ENCODE measurements around the gene VTI1A. TPM values are rescaled to one million over a fixed set of nuclear protein-coding genes. Genes with fewer than 3 reads are reported as not detected.

Gene VTI1A
- total RNA-seq, 1 donor from 2014 or later: 18.7 TPM

DNA sequence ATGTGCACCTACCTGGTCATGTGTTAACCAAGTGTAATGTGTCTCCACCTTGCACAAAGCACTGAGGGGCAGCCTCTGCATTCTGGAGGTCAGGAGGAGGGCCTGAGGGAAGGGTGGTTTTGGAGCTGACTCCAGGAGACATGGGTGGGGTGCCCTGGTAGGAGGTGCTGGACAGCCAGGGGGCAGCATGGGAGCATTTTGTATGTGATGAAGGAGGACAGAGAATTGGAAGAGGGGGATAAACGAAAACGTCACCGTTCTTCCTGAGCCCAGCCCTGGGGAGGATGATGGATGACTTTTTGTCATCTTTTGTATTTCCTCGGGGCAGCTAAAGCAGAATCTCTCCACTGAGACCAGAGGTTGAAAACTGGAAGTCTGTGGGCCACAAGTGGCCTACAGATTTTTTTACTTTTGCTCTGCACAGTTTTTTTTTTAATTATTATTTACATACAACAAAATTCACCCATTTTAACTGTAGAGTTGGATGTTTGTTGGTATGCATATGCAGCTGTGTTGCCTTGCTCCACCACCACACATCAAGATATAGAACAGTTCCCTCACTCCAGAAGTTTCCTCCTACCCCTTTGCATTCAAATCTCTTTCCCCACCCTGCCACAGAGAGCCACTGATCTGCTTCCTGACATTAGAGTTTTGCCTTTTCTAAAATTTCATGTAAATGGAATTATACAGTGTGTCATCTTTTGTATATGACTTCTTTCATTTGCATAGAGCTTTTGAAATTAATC, 242.5 kb downstream of the VTI1A start:
- intact Hi-C loops (cut with DNase I): no loop called here
- ATAC-seq (ENCODE audit: poor library complexity) (peak; percentile 36), DNase-seq (peak; percentile 47)

DNA sequence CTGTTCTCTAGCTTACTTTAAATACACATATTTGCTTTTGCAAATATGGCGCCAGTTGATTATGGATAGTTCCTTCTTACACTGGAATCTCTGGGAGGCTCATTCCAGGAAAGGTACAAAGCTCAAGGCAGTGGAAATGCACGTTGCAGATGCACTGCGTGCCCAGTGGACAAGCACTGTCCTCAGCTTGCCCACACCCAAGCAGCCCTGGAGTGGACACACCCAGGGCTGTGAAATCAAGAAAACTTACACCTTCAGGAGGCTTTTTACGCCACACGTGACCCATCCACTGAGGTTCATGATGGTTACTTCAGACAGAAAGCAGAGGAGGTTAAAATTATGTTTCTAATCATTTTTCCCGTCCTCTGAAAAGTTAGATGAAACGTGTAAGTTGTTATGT, 248.5 kb downstream of the VTI1A start:
- ATAC-seq (ENCODE audit: poor library complexity) (no peak), DNase-seq (no peak)
- intact Hi-C loops (cut with DNase I): no loop called here

DNA sequence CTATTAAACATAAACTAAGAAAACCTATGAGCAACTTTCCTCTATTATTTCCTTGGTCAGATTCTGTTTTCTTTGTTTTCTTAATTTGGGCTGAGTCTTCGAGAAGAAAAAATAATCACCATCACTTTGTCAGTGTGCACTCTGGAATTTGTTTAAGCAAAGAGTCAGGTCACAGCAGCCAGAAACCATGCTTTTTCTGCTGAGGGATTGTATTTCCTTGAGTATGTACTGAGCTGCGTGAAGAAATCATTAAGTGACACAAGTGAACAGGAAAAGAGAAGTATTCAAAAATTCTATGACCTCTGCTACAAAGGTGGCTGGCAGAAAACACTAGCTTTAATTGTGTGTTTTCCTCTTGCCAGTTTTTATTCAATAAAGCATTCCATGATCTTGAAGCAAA, 249.6 kb downstream of the VTI1A start:
- intact Hi-C loops (cut with DNase I): no loop called here
- ATAC-seq (ENCODE audit: poor library complexity): no peak
- DNase-seq: no peak

DNA sequence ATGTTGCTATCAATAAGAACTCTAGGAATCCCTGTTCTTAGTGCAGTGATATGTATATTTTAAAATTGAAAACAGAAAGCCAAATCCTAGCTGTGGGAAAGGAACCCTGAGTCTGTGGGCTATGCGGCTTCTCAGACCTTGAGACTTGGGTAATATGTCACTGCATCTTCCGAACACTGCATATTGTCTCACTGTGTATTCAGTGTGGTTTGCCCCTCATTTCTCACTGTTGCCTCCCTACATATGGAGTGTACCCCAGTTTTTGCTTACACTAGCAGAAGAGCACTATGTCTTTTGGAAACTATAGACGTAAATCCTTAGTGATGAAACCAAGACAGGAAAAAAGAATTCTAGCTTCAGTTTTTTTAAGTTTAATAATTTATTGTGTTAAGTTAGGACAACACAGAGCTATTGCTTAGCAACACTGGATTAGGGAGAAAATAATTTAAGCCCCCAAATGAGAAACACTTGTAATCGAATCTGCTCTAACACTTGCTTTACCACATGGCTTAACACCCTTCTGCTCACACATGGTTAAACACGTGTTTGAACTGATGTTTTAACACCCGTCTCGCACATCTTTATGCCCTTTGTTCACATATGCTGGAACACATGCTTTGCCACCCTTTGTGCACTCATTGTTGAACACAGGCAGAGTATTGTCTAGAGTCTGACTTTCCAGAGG, 251.3 kb downstream of the VTI1A start:
- intact Hi-C loops (cut with DNase I): no loop called here

DNA sequence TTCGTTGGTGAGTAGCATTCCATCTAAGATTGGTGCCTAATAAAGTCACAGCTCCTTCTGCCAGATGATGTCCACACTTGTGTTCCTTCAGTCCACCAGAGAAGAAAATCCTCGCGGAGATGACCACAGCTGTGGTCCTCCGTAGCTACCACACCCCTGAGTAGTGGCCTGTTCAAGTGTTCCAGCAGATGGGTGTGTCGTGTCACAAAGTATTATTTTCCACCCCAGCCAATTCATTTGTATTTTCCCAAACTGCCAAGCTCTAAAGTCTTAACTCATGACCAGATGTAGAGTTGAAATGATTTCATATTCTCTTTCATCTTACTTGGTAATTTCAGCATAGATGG, 251.8 kb downstream of the VTI1A start:
- intact Hi-C loops (cut with DNase I): no loop called here
- no peak for DNase-seq
- no peak for ATAC-seq (ENCODE audit: poor library complexity)

More for the DNA sequence above, 251.3 kb downstream of the VTI1A start:
- DNase-seq: no peak
- ATAC-seq (ENCODE audit: poor library complexity): no peak

DNA sequence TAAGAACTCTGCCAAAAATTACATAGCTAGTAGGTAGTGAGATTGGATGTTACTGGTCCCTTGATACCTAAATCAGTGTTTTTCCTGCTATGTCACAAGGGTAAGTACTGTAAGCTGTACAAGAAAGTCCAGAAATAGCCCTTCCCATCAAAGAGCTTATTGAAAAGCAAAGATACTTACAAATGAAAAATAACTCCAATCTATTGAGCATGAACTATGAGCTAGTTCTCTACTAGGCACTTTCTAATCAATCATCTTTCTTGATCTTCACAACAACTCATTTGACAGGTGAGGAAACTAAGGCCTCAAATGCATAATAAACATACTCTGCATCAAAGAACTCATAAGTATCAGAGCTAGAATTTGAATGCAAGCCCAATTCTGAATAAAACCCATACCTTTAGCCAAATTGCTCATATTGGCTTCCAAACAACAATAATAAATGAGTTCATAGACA, 253.2 kb downstream of the VTI1A start:
- intact Hi-C loops (cut with DNase I): no loop called here
- DNase-seq: no peak
- ATAC-seq (ENCODE audit: poor library complexity): no peak

DNA sequence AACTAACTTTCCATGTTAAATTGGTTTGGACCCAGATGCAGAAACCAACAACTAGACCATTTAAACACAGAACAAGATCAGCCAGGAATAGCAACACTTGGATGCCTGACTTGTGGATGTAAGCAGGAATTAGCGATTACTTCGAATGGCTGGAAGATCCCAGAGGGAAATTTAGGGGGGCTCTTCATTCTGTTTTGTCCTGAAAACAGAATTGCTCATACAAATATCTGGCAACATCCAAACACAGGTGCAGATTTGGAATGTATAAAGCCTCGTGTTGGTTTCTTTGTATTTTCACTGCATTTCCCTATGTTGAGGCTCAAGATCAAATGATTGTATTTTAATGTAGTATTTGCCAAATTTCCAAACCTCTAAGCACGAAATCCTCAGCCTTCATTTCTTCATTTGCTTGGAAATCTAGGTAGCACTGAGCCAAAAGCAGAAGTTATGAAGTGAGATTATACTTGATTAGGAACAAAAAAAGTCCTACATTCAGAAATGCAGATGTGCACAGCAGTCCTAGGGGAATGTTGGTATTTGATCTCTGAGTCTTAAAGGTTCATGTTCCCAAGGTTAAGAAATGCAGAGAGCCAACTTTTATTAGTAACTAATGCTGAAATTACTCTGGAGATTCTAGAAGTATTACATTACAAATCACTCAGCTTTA, 254.3 kb downstream of the VTI1A start:
- intact Hi-C loops (cut with DNase I): no loop called here
- ATAC-seq (ENCODE audit: poor library complexity) (peak; percentile 12), DNase-seq (no peak)

DNA sequence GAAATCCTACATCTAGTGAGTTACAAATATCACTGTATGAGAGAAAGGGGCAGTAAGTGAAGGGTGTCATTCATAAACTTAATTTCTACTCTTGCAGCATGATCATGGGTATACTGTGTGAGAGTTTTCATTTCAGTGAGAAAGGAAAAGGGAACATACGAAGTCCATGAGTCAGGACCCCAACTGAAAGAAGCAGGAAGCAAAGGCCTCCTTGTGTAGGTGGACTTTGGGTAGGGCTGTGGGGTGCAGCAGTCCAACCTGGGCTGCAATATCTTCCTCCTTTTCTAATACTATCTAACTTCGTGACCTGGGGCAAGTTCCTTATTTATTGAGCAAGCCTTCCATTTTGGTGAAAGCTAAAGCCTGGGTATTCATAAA, 254.9 kb downstream of the VTI1A start:
- DNase-seq: no peak
- intact Hi-C loops (cut with DNase I): no loop called here
- ATAC-seq (ENCODE audit: poor library complexity): no peak

DNA sequence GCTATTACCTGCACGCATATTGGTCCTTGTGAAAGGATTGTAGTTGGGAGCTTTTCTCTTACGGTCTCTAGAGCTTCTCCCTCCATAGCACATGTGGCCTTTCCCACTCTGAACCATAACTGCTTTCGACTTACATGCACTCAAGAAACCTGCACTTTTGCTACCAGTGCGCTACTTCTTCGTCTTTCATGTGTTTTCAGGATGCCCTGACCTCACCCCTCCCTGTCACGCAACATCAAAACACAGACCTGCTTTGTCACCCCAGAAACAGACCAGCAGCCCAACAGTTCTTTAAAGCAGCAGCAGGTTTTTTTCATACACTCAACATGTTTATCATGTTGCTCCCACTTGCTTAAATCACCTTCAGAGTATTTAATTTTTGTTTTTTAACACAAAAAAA, 259.6 kb downstream of the VTI1A start:
- intact Hi-C loops (cut with DNase I): no loop called here
- ATAC-seq (ENCODE audit: poor library complexity): no peak
- DNase-seq: no peak

DNA sequence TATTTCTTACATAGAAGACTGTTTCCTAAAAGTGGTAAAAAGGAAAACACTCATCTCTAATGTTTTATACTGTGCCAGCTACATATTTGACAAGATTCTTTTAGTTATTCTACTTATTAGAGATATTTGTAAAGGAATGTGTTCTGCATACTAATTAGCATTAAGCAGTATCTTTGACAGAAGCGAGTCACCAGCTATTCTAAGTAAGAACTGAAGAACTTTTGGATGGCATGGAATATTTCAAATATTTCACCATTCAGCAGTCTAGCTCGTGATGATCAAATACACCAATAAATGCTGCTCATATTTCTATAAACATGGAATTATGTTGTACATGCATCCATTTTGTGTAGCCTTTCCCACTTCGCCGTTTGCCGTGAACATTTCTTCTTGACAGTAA, 261.4 kb downstream of the VTI1A start:
- ATAC-seq (ENCODE audit: poor library complexity) (no peak), DNase-seq (no peak)
- intact Hi-C loops (cut with DNase I): no loop called here

DNA sequence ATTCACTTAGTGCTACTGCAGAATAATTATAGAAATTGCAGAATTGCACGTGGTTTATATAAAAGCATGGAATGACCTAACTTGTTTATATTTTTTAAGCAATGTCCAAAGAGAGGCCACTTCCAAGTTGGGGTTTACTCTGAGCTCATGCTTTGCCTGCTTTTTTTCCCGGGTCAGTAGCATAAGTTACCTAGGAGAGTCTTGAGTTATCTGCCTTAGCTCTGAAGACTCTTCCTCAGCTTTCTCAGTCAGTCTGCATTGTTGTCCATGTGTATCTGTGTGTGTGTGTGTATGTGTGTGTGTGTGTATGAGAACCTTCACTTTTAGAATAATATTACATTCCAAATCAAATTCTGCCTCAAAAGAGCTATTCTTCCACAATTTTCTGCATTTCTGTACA, 263.5 kb downstream of the VTI1A start:
- no peak for ATAC-seq (ENCODE audit: poor library complexity)
- intact Hi-C loops (cut with DNase I): no loop called here
- no peak for DNase-seq

DNA sequence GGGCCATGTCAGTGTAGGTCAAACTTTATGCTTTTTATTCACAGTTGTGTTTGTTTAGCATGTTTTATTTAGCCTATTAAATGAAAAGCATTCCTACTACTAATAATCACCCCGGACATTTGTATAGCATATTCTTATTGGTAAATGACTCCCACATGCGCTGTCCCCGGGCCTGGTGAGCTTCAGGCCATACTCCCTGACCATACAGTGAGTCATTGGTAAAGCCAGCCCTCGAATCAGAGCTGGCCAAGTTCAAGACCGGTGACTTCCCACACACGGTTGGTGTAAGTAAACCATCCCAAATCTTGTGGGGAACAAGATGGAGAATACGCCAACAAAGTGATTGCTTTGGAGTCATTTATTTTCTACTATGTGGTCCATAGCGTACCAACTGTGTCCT, 264.4 kb downstream of the VTI1A start:
- intact Hi-C loops (cut with DNase I): no loop called here
- DNase-seq (no peak), ATAC-seq (ENCODE audit: poor library complexity) (no peak)

DNA sequence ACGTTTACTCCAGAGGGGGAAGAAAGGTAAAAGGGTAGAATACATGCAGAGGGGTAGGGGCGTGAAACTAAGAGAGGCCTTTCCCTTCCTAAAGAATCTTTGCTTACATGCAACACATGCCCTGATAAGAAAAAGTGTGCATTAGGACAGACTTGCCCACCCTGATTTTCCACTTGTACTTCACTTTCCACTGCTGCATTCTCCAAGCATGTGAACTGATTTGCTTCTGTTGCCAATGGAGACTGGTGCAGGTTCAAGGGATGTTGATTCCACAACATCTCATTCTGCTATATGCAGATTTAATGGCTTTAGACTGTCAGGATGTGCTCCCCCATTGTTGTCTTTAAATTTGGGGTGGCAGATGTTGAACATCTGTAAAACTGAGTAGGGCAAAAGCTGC, 265.5 kb downstream of the VTI1A start:
- DNase-seq: no peak
- no peak for ATAC-seq (ENCODE audit: poor library complexity)
- intact Hi-C loops (cut with DNase I): no loop called here

DNA sequence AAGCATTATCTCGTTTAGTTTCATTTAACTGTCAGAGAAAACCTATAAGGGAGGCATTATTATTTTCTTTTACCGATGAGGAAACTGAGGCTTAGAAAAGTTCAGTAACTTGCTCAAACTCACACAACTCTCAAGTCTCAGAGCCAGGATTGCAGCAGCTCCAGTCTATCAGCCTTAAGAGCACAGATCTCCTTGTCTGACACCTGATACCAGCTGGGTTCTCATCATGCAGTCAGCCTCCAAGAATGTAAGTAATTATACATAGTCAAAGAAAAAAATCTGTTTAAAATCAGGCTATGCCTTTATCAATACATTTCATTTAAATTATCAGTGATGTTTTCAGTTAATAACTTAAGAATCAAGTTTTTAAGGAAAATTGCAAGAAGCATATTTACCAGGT, 266.4 kb downstream of the VTI1A start:
- intact Hi-C loops (cut with DNase I): no loop called here
- DNase-seq: no peak

DNA sequence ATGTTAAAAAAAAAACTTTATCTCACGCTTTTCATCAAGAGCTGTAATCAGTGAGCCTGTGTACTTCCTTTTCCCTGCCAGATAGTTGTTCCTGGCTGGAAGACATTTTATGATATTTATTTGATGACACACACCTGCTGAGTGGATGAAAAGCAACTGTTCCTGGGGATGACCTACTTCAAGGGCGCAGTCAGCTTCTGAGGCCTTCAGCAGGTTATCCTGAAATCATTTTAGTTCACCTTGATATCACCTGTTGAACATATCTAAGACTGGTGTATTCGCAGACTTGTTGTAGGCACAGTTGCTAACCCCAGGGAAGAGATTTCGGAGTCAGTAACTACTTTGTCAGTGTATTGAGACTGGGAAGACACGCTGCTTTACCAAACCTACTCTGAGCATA, 268.6 kb downstream of the VTI1A start:
- DNase-seq (no peak), ATAC-seq (ENCODE audit: poor library complexity) (no peak)
- intact Hi-C loops (cut with DNase I): no loop called here

More for the DNA sequence above, 266.4 kb downstream of the VTI1A start:
- no peak for ATAC-seq (ENCODE audit: poor library complexity)

DNA sequence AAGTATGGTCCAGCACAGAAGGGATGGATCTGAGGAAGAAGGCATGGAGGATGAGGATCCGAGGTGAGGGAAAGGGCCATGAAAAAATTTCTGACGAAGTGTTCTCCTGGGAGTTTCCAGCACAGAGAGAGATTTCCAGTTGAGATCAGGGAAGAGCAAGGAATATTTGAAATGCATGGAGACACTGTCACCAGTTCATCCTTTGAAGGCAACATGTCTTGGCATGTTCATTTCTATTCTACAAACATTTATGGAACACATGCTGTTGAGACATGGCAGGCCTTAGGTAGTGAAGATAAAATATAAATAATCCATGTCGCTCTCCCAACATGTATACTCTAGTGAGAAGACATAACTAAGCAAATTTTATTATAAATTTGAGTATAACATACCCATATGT, 269.1 kb downstream of the VTI1A start:
- intact Hi-C loops (cut with DNase I): no loop called here
- DNase-seq: no peak
- ATAC-seq (ENCODE audit: poor library complexity): no peak

DNA sequence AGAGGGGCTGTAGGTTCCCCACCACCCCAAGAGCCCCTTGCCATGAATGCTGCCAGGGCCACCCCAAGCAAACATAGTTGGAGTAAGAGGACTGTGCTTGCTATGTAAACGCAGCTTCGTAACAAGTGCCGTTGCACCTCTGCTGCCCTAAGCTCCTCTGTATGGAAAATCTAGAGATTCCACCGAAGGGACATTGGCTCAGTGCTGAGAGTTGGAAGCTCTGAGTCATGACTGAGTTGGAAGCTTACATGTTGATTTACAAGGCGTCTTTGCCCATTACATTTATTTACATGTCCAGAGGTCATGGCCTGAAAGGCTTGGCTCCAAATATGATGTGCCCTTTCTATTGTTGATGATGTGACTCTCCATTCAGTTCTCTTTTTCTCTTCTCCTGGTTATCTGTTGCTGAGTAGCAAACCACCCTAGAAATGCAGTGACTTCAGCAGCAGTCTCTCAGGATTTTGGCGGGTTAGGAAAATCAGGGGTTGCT, 270.0 kb downstream of the VTI1A start:
- DNase-seq: no peak
- ATAC-seq (ENCODE audit: poor library complexity): no peak
- intact Hi-C loops (cut with DNase I): no loop called here

DNA sequence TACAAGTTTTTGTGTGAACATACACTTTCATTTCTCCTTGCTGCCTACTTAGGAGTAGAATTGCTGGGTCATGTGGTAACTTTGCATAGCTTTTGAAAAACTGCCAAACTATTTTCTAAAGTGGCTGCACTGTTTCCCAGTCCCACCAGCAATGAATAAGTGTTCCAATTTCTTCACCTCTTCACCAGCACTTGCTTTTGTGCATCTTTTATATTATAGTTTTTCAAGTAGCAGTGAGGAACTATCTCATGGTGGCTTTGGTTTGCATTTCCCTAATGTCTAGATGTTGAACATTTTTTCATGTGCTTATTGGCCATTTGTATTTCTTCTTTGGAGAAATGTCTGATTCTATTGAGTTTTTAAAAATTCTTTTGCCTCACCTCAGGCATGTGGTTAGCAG, 273.2 kb downstream of the VTI1A start:
- ATAC-seq (ENCODE audit: poor library complexity) (no peak), DNase-seq (no peak)
- intact Hi-C loops (cut with DNase I): no loop called here

DNA sequence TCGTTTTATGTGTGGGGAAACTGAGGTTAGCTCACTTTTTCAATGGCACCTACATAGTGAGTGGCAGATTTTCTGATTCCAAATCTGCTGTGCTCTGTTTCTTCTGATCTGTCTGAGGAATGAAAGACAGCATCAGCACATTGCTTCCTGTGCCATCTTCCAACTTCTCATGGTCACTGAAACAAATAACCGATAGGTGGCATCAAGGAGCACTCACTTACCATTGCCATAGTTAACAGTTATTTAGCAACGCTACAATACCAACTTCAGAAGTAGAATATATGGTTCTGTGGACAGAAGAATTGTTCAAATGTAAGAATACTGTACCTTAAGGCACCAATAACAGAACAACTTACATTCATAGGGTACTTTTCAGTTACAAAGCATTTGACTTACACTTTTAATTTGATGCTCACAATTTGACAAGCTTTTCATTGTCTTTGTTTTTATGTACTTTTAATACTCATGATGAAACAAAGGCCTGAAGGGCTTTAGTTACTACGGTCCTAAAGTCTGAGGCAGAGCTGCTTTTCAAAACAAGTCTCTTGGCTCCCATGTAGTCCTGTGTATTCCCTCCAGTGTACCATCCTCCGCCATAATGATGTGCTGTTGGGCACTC, 274.2 kb downstream of the VTI1A start:
- DNase-seq: no peak
- intact Hi-C loops (cut with DNase I): no loop called here
- peak; percentile 71 for ATAC-seq (ENCODE audit: poor library complexity)
